Activated T-helper 1 cell treated with anti-CD3 and anti-CD28 coated beads, Interleukin-12 subunit alpha, Interleukin-12 subunit beta, Interleukin-2, Interleukin-4 antibody, amounts not matched to agents 30 ng/mL and 10 ng/mL and 1 ng/mL, durations not matched to agents 14 hours and 24 hours and 36 hours (primary cell): Measurements from ENCODE around the gene HES2. TPM values are rescaled to one million over a fixed set of nuclear protein-coding genes. Genes with fewer than 3 reads are reported as not detected.

Source experiments
- DNase-seq: peaks from one replicate; pipeline ENCODE4 v3.0.0; 2021; ENCODE audit warnings: low spot score
- H3K27ac Mint-ChIP-seq: one replicate; pipeline ENCODE4 v1.8.0; 2021; ENCODE audit warnings: mild to moderate bottlenecking, mixed read lengths
- H3K27me3 Mint-ChIP-seq: one replicate; pipeline ENCODE4 v1.8.0; 2022; ENCODE audit warnings: mild to moderate bottlenecking, moderate library complexity, mixed read lengths; ENCODE audit not compliant: insufficient read depth
- H3K36me3 Mint-ChIP-seq: one replicate; pipeline ENCODE4 v1.8.0; 2021; ENCODE audit warnings: low read depth, mixed read lengths
- H3K4me1 Mint-ChIP-seq: one replicate; pipeline ENCODE4 v1.8.0; 2021; ENCODE audit warnings: low read depth, mixed read lengths
- H3K4me3 Mint-ChIP-seq: one replicate; pipeline ENCODE4 v1.8.0; 2021; ENCODE audit warnings: mild to moderate bottlenecking, moderate library complexity, mixed read lengths
- H3K9me3 Mint-ChIP-seq: one replicate; pipeline ENCODE4 v1.8.0; 2021; ENCODE audit warnings: mixed read lengths
- intact Hi-C: fragments of 100-400 bp; cut with micrococcal nuclease; formaldehyde crosslinking; loops from one replicate; pipeline ENCODE4 v1.15.1; 2024
- total RNA-seq: library from RNA; stranded (reverse); gene quantifications from 2 replicates; pipeline ENCODE4 v1.2.3, GENCODE V29; 2022

Gene HES2
- total RNA-seq, 1 donor from 2014 or later: 0.29 TPM

- no peak for DNase-seq
- Mint-ChIP-seq H3K27me3 (peaks cover 55% of the 10 kb centered on the region), H3K4me1 (peaks cover 16% of the 10 kb centered on the region), H3K9me3 (no peaks in the 10 kb centered on the region), H3K27ac (no peak overlapping the region), H3K36me3 (no peaks in the 10 kb centered on the region), H3K4me3 (no peak overlapping the region)
- intact Hi-C loops: no loop called here
Observed at GRCh38 chr1:6416906-6417305, 2.8 kb downstream of the HES2 start.

- Mint-ChIP-seq H3K4me3 (no peak overlapping the region), H3K27ac (no peak overlapping the region), H3K4me1 (peaks cover 12% of the 10 kb centered on the region), H3K36me3 (no peaks in the 10 kb centered on the region), H3K9me3 (no peaks in the 10 kb centered on the region), H3K27me3 (peaks cover 51% of the 10 kb centered on the region)
- intact Hi-C loops: no loop called here
- DNase-seq: no peak
Observed at GRCh38 chr1:6416295-6416656, 3.4 kb downstream of the HES2 start.

GRCh38 chr1:6414881-6415626 is 4.7 kb downstream of the HES2 start:
- peaks cover 8% of the 10 kb centered on the region for H3K4me1 Mint-ChIP-seq
- no peaks in the 10 kb centered on the region for H3K36me3 Mint-ChIP-seq
- no peaks in the 10 kb centered on the region for H3K9me3 Mint-ChIP-seq
- intact Hi-C loops: no loop called here
- no peak overlapping the region for H3K27ac Mint-ChIP-seq
- H3K4me3 Mint-ChIP-seq: no peak overlapping the region
- no peak for DNase-seq
- H3K27me3 Mint-ChIP-seq: peaks cover 44% of the 10 kb centered on the region

GRCh38 chr1:6414443-6414844 is 5.3 kb downstream of the HES2 start:
- H3K9me3 Mint-ChIP-seq: no peaks in the 10 kb centered on the region
- peaks cover 8% of the 10 kb centered on the region for H3K4me1 Mint-ChIP-seq
- H3K36me3 Mint-ChIP-seq: no peaks in the 10 kb centered on the region
- peaks cover 43% of the 10 kb centered on the region for H3K27me3 Mint-ChIP-seq
- no peak for DNase-seq
- intact Hi-C loops: no loop called here
- H3K4me3 Mint-ChIP-seq: peak overlapping the region; percentile 32
- no peak overlapping the region for H3K27ac Mint-ChIP-seq

- H3K9me3 Mint-ChIP-seq: no peaks in the 10 kb centered on the region
- H3K27ac Mint-ChIP-seq: no peak overlapping the region
- H3K27me3 Mint-ChIP-seq: peaks cover 44% of the 10 kb centered on the region
- no peak overlapping the region for H3K4me3 Mint-ChIP-seq
- intact Hi-C loops: no loop called here
- H3K4me1 Mint-ChIP-seq: peaks cover 8% of the 10 kb centered on the region
- H3K36me3 Mint-ChIP-seq: no peaks in the 10 kb centered on the region
- DNase-seq: no peak
Observed at GRCh38 chr1:6412896-6413295, 6.8 kb downstream of the HES2 start.

- Mint-ChIP-seq H3K27ac (no peak overlapping the region), H3K36me3 (no peaks in the 10 kb centered on the region), H3K27me3 (peaks cover 41% of the 10 kb centered on the region), H3K4me1 (peaks cover 8% of the 10 kb centered on the region), H3K9me3 (no peaks in the 10 kb centered on the region), H3K4me3 (no peak overlapping the region)
- DNase-seq: no peak
- intact Hi-C loops: no loop called here
Observed at GRCh38 chr1:6410248-6410893, 9.3 kb downstream of the HES2 start.

GRCh38 chr1:6409733-6410132 is 10.0 kb downstream of the HES2 start:
- intact Hi-C loops: no loop called here
- peaks cover 35% of the 10 kb centered on the region for H3K27me3 Mint-ChIP-seq
- no peak overlapping the region for H3K4me3 Mint-ChIP-seq
- no peaks in the 10 kb centered on the region for H3K36me3 Mint-ChIP-seq
- DNase-seq: no peak
- peaks cover 7% of the 10 kb centered on the region for H3K4me1 Mint-ChIP-seq
- no peak overlapping the region for H3K27ac Mint-ChIP-seq
- H3K9me3 Mint-ChIP-seq: no peaks in the 10 kb centered on the region

- DNase-seq: no peak
- Mint-ChIP-seq H3K4me3 (no peak overlapping the region), H3K9me3 (no peaks in the 10 kb centered on the region), H3K27me3 (peaks cover 30% of the 10 kb centered on the region), H3K4me1 (peaks cover under 1% of the 10 kb centered on the region), H3K36me3 (no peaks in the 10 kb centered on the region), H3K27ac (no peak overlapping the region)
- intact Hi-C loops: no loop called here
Observed at GRCh38 chr1:6409053-6409452, 10.7 kb downstream of the HES2 start.

GRCh38 chr1:6408023-6408422 is 11.7 kb downstream of the HES2 start:
- Mint-ChIP-seq H3K4me3 (no peak overlapping the region), H3K27ac (no peak overlapping the region), H3K9me3 (no peaks in the 10 kb centered on the region), H3K36me3 (no peaks in the 10 kb centered on the region), H3K4me1 (no peaks in the 10 kb centered on the region), H3K27me3 (peaks cover 29% of the 10 kb centered on the region)
- DNase-seq: no peak
- intact Hi-C loops: no loop called here

GRCh38 chr1:6401673-6402072 is 18.0 kb downstream of the HES2 start:
- no peaks in the 10 kb centered on the region for H3K9me3 Mint-ChIP-seq

GRCh38 chr1:6399294-6399693 is 20.4 kb downstream of the HES2 start:
- intact Hi-C loops: loop anchor here (10.0 kb wide), 1 partner anchor 374 kb away; no protein-coding TSS in a partner anchor
- DNase-seq: no peak
- Mint-ChIP-seq H3K36me3 (no peaks in the 10 kb centered on the region), H3K4me3 (no peak overlapping the region), H3K4me1 (peaks cover 16% of the 10 kb centered on the region), H3K27me3 (peaks cover 11% of the 10 kb centered on the region), H3K27ac (no peak overlapping the region), H3K9me3 (no peaks in the 10 kb centered on the region)

More at GRCh38 chr1:6401673-6402072, 18.0 kb downstream of the HES2 start:
- H3K36me3 Mint-ChIP-seq: no peaks in the 10 kb centered on the region
- DNase-seq: no peak
- H3K4me1 Mint-ChIP-seq: peaks cover 7% of the 10 kb centered on the region
- peaks cover 20% of the 10 kb centered on the region for H3K27me3 Mint-ChIP-seq
- H3K4me3 Mint-ChIP-seq: no peak overlapping the region
- intact Hi-C loops: no loop called here
- H3K27ac Mint-ChIP-seq: no peak overlapping the region

GRCh38 chr1:6397844-6398441 is 21.8 kb downstream of the HES2 start:
- Mint-ChIP-seq H3K27me3 (peaks cover 7% of the 10 kb centered on the region), H3K27ac (no peak overlapping the region), H3K4me3 (no peak overlapping the region), H3K9me3 (no peaks in the 10 kb centered on the region), H3K4me1 (peaks cover 23% of the 10 kb centered on the region), H3K36me3 (no peaks in the 10 kb centered on the region)
- DNase-seq: no peak
- intact Hi-C loops: loop anchor here (10.0 kb wide), 1 partner anchor 373 kb away; no protein-coding TSS in a partner anchor

GRCh38 chr1:6396998-6397397 is 22.7 kb downstream of the HES2 start:
- intact Hi-C loops: loop anchor here (10.0 kb wide), 1 partner anchor 372 kb away; no protein-coding TSS in a partner anchor
- H3K36me3 Mint-ChIP-seq: no peaks in the 10 kb centered on the region
- peaks cover 6% of the 10 kb centered on the region for H3K27me3 Mint-ChIP-seq
- H3K9me3 Mint-ChIP-seq: no peaks in the 10 kb centered on the region
- H3K4me3 Mint-ChIP-seq: no peak overlapping the region
- DNase-seq: no peak
- H3K4me1 Mint-ChIP-seq: peaks cover 28% of the 10 kb centered on the region
- H3K27ac Mint-ChIP-seq: no peak overlapping the region
